H1 (cell line): ENCODE measurements around the gene RNF44. TPM values are rescaled to one million over a fixed set of nuclear protein-coding genes. Genes with fewer than 3 reads are reported as not detected.

Experiments
- CTCF ChIA-PET: fragments of 300-600 bp; sonication (Branson Sonifier 250); formaldehyde crosslinking; loops from one replicate; lab custom pipeline; 2021; ENCODE audit not compliant: partially characterized antibody; lab: Charles Lee
- POLR2A ChIA-PET: fragments of 300-600 bp; sonication (Branson Sonifier 250); formaldehyde crosslinking; loops from one replicate; lab custom pipeline; 2021; ENCODE audit warnings: inconsistent platforms; ENCODE audit not compliant: partially characterized antibody; lab: Charles Lee
- DNase-seq, 2 experiments: peaks; one replicate each; pipeline versions ENCODE4 v3.0.0 to v3.0.0-alpha.2; 2010 to 2022; ENCODE audit warnings: low spot score in 2 of 2, low read depth in 1 of 2, mixed read lengths in 1 of 2
- FAIRE-seq: peaks from 2 replicates; lab custom pipeline; 2011; peaks lifted over from hg19 to GRCh38; lab: Jason Lieb, UNC
- H2AFZ ChIP-seq: 2 replicates; pipeline ENCODE4 v1.8.1; 2012; ENCODE audit warnings: low read length, inconsistent platforms
- H2AK5ac ChIP-seq: 2 replicates; pipeline ENCODE4 v1.6.1; 2013; ENCODE audit warnings: low read depth, low read length
- H2BK120ac ChIP-seq: replicated peaks from 2 replicates; pipeline ENCODE3; 2013; ENCODE audit warnings: low read depth, low read length, inconsistent platforms
- H2BK12ac ChIP-seq: 2 replicates; pipeline ENCODE4 v1.6.1; 2013; ENCODE audit warnings: low read depth, low read length
- H2BK15ac ChIP-seq: 2 replicates; pipeline ENCODE4 v1.6.1; 2013; ENCODE audit warnings: low read length
- H2BK20ac ChIP-seq: 2 replicates; pipeline ENCODE4 v1.6.1; 2013; ENCODE audit warnings: low read length
- H2BK5ac ChIP-seq: 2 replicates; pipeline ENCODE4 v1.6.1; 2013; ENCODE audit warnings: low read depth, low read length
- H3K14ac ChIP-seq: 2 replicates; pipeline ENCODE4 v1.6.1; 2013; ENCODE audit warnings: inconsistent platforms; ENCODE audit not compliant: insufficient read length
- H3K18ac ChIP-seq: 2 replicates; pipeline ENCODE4 v1.6.1; 2013; ENCODE audit warnings: low read length; ENCODE audit errors: extremely low read depth
- H3K23ac ChIP-seq: 2 replicates; pipeline ENCODE4 v1.6.1; 2013; ENCODE audit warnings: inconsistent platforms; ENCODE audit not compliant: insufficient read length
- H3K23me2 ChIP-seq: 2 replicates; pipeline ENCODE4 v1.6.1; 2013; ENCODE audit warnings: low read depth, low read length
- H3K27ac ChIP-seq: 2 replicates; pipeline ENCODE4 v1.6.1; 2011; ENCODE audit warnings: low read depth, low read length, inconsistent platforms
- H3K27me3 ChIP-seq, 4 experiments: replicated peaks in 1 of 4; 1 replicate in 1 of 4; 2 replicates in 3 of 4; pipeline versions ENCODE4 v1.6.1 to v1.8.1; 2011 to 2013; ENCODE audit warnings: low read length in 3 of 4, mild to moderate bottlenecking in 3 of 4, inconsistent platforms in 2 of 4, mixed read lengths in 2 of 4, moderate library complexity in 1 of 4; ENCODE audit not compliant: control insufficient read depth in 3 of 4, insufficient read depth in 3 of 4; ENCODE audit errors: extremely low read depth in 1 of 4
- H3K36me3 ChIP-seq, 4 experiments: 2 replicates each; pipeline versions ENCODE4 v1.6.1 to v1.8.1; 2011 to 2013; ENCODE audit warnings: mild to moderate bottlenecking in 4 of 4, low read length in 3 of 4, moderate library complexity in 2 of 4, control low read depth in 1 of 4, inconsistent platforms in 1 of 4; ENCODE audit not compliant: insufficient read depth in 4 of 4, control insufficient read depth in 2 of 4
- H3K4ac ChIP-seq: replicated peaks from 2 replicates; pipeline ENCODE3; 2013; ENCODE audit warnings: low read length, low read depth, mixed read lengths, inconsistent platforms; ENCODE audit not compliant: insufficient read length
- H3K4me1 ChIP-seq, 4 experiments: replicated peaks in 1 of 4; 1 replicate in 1 of 4; 2 replicates in 3 of 4; pipeline versions ENCODE4 v1.6.1 to v1.8.1; 2011 to 2013; ENCODE audit warnings: low read length in 3 of 4, inconsistent platforms in 2 of 4, mixed read lengths in 1 of 4; ENCODE audit not compliant: insufficient read depth in 4 of 4, control insufficient read depth in 3 of 4
- H3K4me2 ChIP-seq, 2 experiments: 2 replicates each; pipeline versions ENCODE4 v1.6.1 to v1.8.1; 2011 to 2013; ENCODE audit warnings: low read depth in 2 of 2, low read length in 2 of 2, control low read depth in 1 of 2, inconsistent platforms in 1 of 2, mild to moderate bottlenecking in 1 of 2; ENCODE audit not compliant: insufficient read depth in 1 of 2
- H3K4me3 ChIP-seq, 4 experiments: fragments of 200-600, 300-600 bp in 1 of 4; sonication (generic), shearing (Covaris generic), sonication (Bioruptor Twin) in 1 of 4; 2 replicates each; pipeline versions ENCODE4 v1.5.1 to v1.8.1; 2011 to 2016; ENCODE audit warnings: low read length in 4 of 4, low read depth in 3 of 4, control low read depth in 2 of 4, inconsistent platforms in 2 of 4, mild to moderate bottlenecking in 2 of 4, mixed read lengths in 1 of 4, moderate library complexity in 1 of 4; ENCODE audit not compliant: insufficient read depth in 2 of 4; ENCODE audit errors: extremely low read depth in 1 of 4
- H3K56ac ChIP-seq: replicated peaks from 2 replicates; pipeline ENCODE3; 2013; ENCODE audit warnings: low read depth, mild to moderate bottlenecking, mixed read lengths, low read length, inconsistent platforms; ENCODE audit not compliant: insufficient read length
- H3K79me1 ChIP-seq: 2 replicates; pipeline ENCODE4 v1.6.1; 2013; ENCODE audit warnings: low read depth, low read length, control low read depth
- H3K79me2 ChIP-seq, 2 experiments: 2 replicates each; pipeline versions ENCODE4 v1.6.1 to v1.8.1; 2012 to 2013; ENCODE audit warnings: low read length in 2 of 2, mild to moderate bottlenecking in 2 of 2, inconsistent platforms in 1 of 2; ENCODE audit not compliant: insufficient read depth in 2 of 2, control insufficient read depth in 1 of 2
- H3K9ac ChIP-seq, 4 experiments: replicated peaks in 1 of 4; 1 replicate in 1 of 4; 2 replicates in 3 of 4; pipeline versions ENCODE4 v1.6.1 to v1.8.1; 2011 to 2013; ENCODE audit warnings: low read depth in 3 of 4, low read length in 3 of 4, control low read depth in 2 of 4, mild to moderate bottlenecking in 2 of 4, moderate library complexity in 2 of 4, inconsistent platforms in 1 of 4; ENCODE audit errors: extremely low read depth in 1 of 4
- H3K9me3 ChIP-seq, 2 experiments: 2 replicates each; pipeline versions ENCODE4 v1.6.1 to v1.8.1; 2012 to 2013; ENCODE audit warnings: mild to moderate bottlenecking in 2 of 2, moderate library complexity in 2 of 2, control low read depth in 1 of 2, inconsistent platforms in 1 of 2, low read depth in 1 of 2, low read length in 1 of 2, mixed read lengths in 1 of 2; ENCODE audit not compliant: insufficient read depth in 2 of 2
- H4K20me1 ChIP-seq, 2 experiments: replicated peaks in 1 of 2; 2 replicates each; pipeline versions ENCODE3 to v1.8.1; 2011 to 2013; ENCODE audit warnings: inconsistent platforms in 2 of 2, low read length in 2 of 2, mild to moderate bottlenecking in 1 of 2; ENCODE audit not compliant: insufficient read depth in 2 of 2, control insufficient read depth in 1 of 2
- H4K5ac ChIP-seq: 2 replicates; pipeline ENCODE4 v1.6.1; 2013; ENCODE audit warnings: low read length, low read depth, mixed read lengths, inconsistent platforms; ENCODE audit not compliant: insufficient read length
- H4K8ac ChIP-seq: 2 replicates; pipeline ENCODE4 v1.8.0; 2013; ENCODE audit warnings: mild to moderate bottlenecking, moderate library complexity, low read length, inconsistent platforms; ENCODE audit not compliant: insufficient read depth; ENCODE audit errors: extremely low read depth
- H4K91ac ChIP-seq: replicated peaks from 2 replicates; pipeline ENCODE3; 2013; ENCODE audit warnings: low read length, mixed read lengths, inconsistent platforms; ENCODE audit not compliant: insufficient read length
- ASH2L ChIP-seq: fragments of 200-600, 300-600 bp; sonication (generic); IDR thresholded peaks from one replicate; pipeline ENCODE4 v1.7.1; 2017; ENCODE audit warnings: low read length
- ATF3 ChIP-seq: IDR thresholded peaks from 2 replicates; pipeline ENCODE4 v1.6.1; 2011; ENCODE audit warnings: low read depth, mild to moderate bottlenecking, low read length; ENCODE audit not compliant: insufficient read depth
- GTF2F1 ChIP-seq: IDR thresholded peaks from 2 replicates; pipeline ENCODE4 v1.6.1; 2012; ENCODE audit warnings: low read depth, low read length, improper control_type of control experiment, borderline replicate concordance
- POLR2AphosphoS5 ChIP-seq: IDR thresholded peaks from 2 replicates; pipeline ENCODE4 v1.6.1; 2011; ENCODE audit warnings: low read depth, low read length
- POU5F1 ChIP-seq: IDR thresholded peaks from 2 replicates; pipeline ENCODE4 v1.6.1; 2011; ENCODE audit warnings: low read depth, mild to moderate bottlenecking, low read length, moderate library complexity
- RAD21 ChIP-seq, 2 experiments: IDR thresholded peaks in 1 of 2; conservative IDR thresholded peaks in 1 of 2; 2 replicates each; pipeline ENCODE4 v1.6.1; 2011; ENCODE audit warnings: low read depth in 2 of 2, low read length in 2 of 2, improper control_type of control experiment in 1 of 2, inconsistent platforms in 1 of 2, mild to moderate bottlenecking in 1 of 2, moderate library complexity in 1 of 2
- RBBP5 ChIP-seq: IDR thresholded peaks from 2 replicates; pipeline ENCODE4 v1.7.1; 2012; ENCODE audit warnings: low read depth, mild to moderate bottlenecking, inconsistent platforms, low read length, moderate library complexity, borderline replicate concordance
- SAP30 ChIP-seq: fragments of 300-600 bp; sonication (generic); IDR thresholded peaks from 2 replicates; pipeline ENCODE4 v1.7.1; 2012; ENCODE audit warnings: low read length, moderate library complexity, mild to moderate bottlenecking, inconsistent platforms; ENCODE audit not compliant: insufficient read depth, insufficient replicate concordance
- SIRT6 ChIP-seq: IDR thresholded peaks from one replicate; pipeline ENCODE4 v1.7.1; 2012; ENCODE audit warnings: low read length, inconsistent platforms
- SP4 ChIP-seq: IDR thresholded peaks from 2 replicates; pipeline ENCODE4 v1.6.1; 2012; ENCODE audit warnings: low read length, inconsistent platforms
- SRF ChIP-seq: IDR thresholded peaks from 2 replicates; pipeline ENCODE4 v1.6.1; 2011; ENCODE audit warnings: mild to moderate bottlenecking, low read depth, low read length, moderate library complexity
- TAF7 ChIP-seq: optimal IDR thresholded peaks from 2 replicates; pipeline ENCODE3; 2011; ENCODE audit warnings: low read depth, mild to moderate bottlenecking, inconsistent platforms, low read length, moderate library complexity, borderline replicate concordance
- YY1 ChIP-seq: IDR thresholded peaks from 2 replicates; pipeline ENCODE4 v1.6.1; 2011; ENCODE audit warnings: low read depth, mild to moderate bottlenecking, low read length
- WGBS, 2 experiments: shearing (Covaris generic) in 1 of 2; methylation state at CpG; one replicate each; pipeline versions ENCODE4 v1.1.6 to v1.1.7; 2013 to 2015; ENCODE audit warnings: low lambda C conversion rate in 2 of 2, mixed read lengths in 2 of 2, inconsistent platforms in 1 of 2, low coverage in 1 of 2, missing lambda C conversion rate in 1 of 2; ENCODE audit not compliant: insufficient replicate concordance in 2 of 2, insufficient coverage in 1 of 2, insufficient read length in 1 of 2; ENCODE audit errors: extremely low coverage in 1 of 2, missing lambda C conversion rate in 1 of 2; 5-methylcytosine and 5-hydroxymethylcytosine counted together
- polyA plus RNA-seq, 7 experiments: library from polyadenylated mRNA; depleted of rRNA in 3 of 7; stranded (reverse) in 5 of 7; unstranded in 2 of 7; fragments of >200 nt in 5 of 7; fragments of 200-250 nt in 2 of 7; gene quantifications; 1 replicate in 5 of 7; 2 replicates in 1 of 7; 4 replicates in 1 of 7; pipeline versions ENCODE4 v1.2.1 to v1.2.3, GENCODE V29; 2011 to 2013; ENCODE audit warnings: missing spikeins in 2 of 7, mixed read lengths in 2 of 7
- total RNA-seq: library from RNA; stranded (reverse); fragmentation: NEBNext Ultra II Directional; extraction: Animal tissue kit (Norgen Biotek cat#: 25700); gene quantifications from 2 replicates; pipeline ENCODE4 v1.2.1, GENCODE V29; 2021

RNF44 gene
- total and polyA plus RNA-seq, 2 of the 8 experiments (the other 6 are each of a cell fraction or from before 2014, with no cell fraction given) = 54.7 to 164 TPM

GRCh38 chr5:176568657-176569056 is 31.5 kb upstream of the RNF44 start:
- no peak for FAIRE-seq
- no peak overlapping the region for H3K4ac ChIP-seq
- no peak overlapping the region for H4K91ac ChIP-seq
- no peak overlapping the region for H2BK15ac ChIP-seq
- no peak overlapping the region for H3K18ac ChIP-seq
- no peak overlapping the region for H3K27ac ChIP-seq
- H2AFZ ChIP-seq = no peak overlapping the region
- no peaks in the 10 kb centered on the region for H4K20me1 ChIP-seq
- no peaks in the 10 kb centered on the region for H3K36me3 ChIP-seq
- TF ChIP-seq POU5F1 (no peak), RAD21 (IDR thresholded peaks at IDR 0.05 in 1 of 2, conservative IDR thresholded peaks at IDR 0.05 in 1 of 2; ENCODE audit: low read depth in 2 of 2, low read length in 2 of 2) (no peak), SRF (no peak), ASH2L (no peak), SAP30 (no peak), TAF7 (no peak), SIRT6 (no peak), POLR2AphosphoS5 (no peak), RBBP5 (no peak), YY1 (no peak), SP4 (no peak), GTF2F1 (no peak), ATF3 (no peak)
- no peaks in the 10 kb centered on the region for H3K79me2 ChIP-seq
- CTCF ChIA-PET = interaction anchor here (3.9 kb wide), 1 partner anchor 10 kb away, joined by 21 read pairs; no protein-coding TSS in a partner anchor
- DNase-seq = no peak
- H3K23me2 ChIP-seq = no peaks in the 10 kb centered on the region
- no peak overlapping the region for H4K8ac ChIP-seq
- H3K4me3 ChIP-seq = no peak overlapping the region
- peaks cover 0 to 2% (median 0%) of the 10 kb centered on the region in 4 experiments; a peak in 1 of 7 replicates for H3K27me3 ChIP-seq
- no peak overlapping the region for H2BK20ac ChIP-seq
- no peaks in the 10 kb centered on the region for H3K79me1 ChIP-seq
- no peak overlapping the region for H2BK5ac ChIP-seq
- peaks cover 0 to 2% (median 0%) of the 10 kb centered on the region in 4 experiments; a peak in 1 of 7 replicates for H3K4me1 ChIP-seq
- H3K4me2 ChIP-seq = no peak overlapping the region
- 0 out of 2 replicates have a peak overlapping the region, but pooled peaks have one; percentile 39 for H2AK5ac ChIP-seq
- POLR2A ChIA-PET = interaction anchor here (1.2 kb wide), 1 partner anchor 32 kb away, joined by 3 read pairs; no protein-coding TSS in a partner anchor
- H2BK12ac ChIP-seq = no peak overlapping the region
- no peak overlapping the region for H2BK120ac ChIP-seq
- no peak overlapping the region for H3K14ac ChIP-seq
- H4K5ac ChIP-seq = no peak overlapping the region
- no peak overlapping the region for H3K23ac ChIP-seq
- H3K9ac ChIP-seq = no peak overlapping the region
- peaks cover 0 to 4% of the 10 kb centered on the region in 2 experiments; a peak in 1 of 4 replicates for H3K9me3 ChIP-seq
- WGBS, 2 experiments = 81% methylated on average over 17 of the region's 18 CpGs; no CpG with 5 or more reads in 1 of the 2 experiments
- no peak overlapping the region for H3K56ac ChIP-seq
